HG02759 (cell line): ENCODE measurements around the gene ZSCAN4.

Source experiments
- ATAC-seq: cut with Tn5 transposase; IDR thresholded peaks from one replicate; pipeline ENCODE4 v1.9.1; 2021; ENCODE audit warnings: mild to moderate bottlenecking, moderate library complexity; ENCODE audit not compliant: unreplicated experiment

ZSCAN4 gene

GRCh38 chr19:57675881-57676280 is 7.1 kb downstream of the ZSCAN4 start:
- no peak for ATAC-seq

GRCh38 chr19:57682226-57682766 is 13.6 kb downstream of the ZSCAN4 start:
- ATAC-seq, result peak; percentile 9

- no peak for ATAC-seq
These were observed 18.0 kb downstream of the ZSCAN4 start for GRCh38 chr19:57686727-57687126.

GRCh38 chr19:57687363-57688010 is 18.8 kb downstream of the ZSCAN4 start:
- no peak for ATAC-seq

GRCh38 chr19:57688011-57688763 is 19.5 kb downstream of the ZSCAN4 start:
- no peak for ATAC-seq

GRCh38 chr19:57689750-57690149 is 21.0 kb downstream of the ZSCAN4 start:
- no peak for ATAC-seq

- ATAC-seq, result no peak
These were observed 32.9 kb downstream of the ZSCAN4 start for GRCh38 chr19:57701625-57702024.

- ATAC-seq, result no peak
These were observed 37.6 kb downstream of the ZSCAN4 start for GRCh38 chr19:57706346-57706745.

GRCh38 chr19:57708641-57709361 is 40.1 kb downstream of the ZSCAN4 start, which contains the start of gene ZNF154:
ZNF154 (minus strand) TSS chr19:57709204; CDS start chr19:57708971, 233 bp downstream.
- ATAC-seq, result no peak

GRCh38 chr19:57709616-57710015 is 40.9 kb downstream of the ZSCAN4 start:
- no peak for ATAC-seq

- ATAC-seq, result no peak
These were observed 43.5 kb downstream of the ZSCAN4 start for GRCh38 chr19:57712222-57712621.

- ATAC-seq, result no peak
These were observed 50.7 kb downstream of the ZSCAN4 start for GRCh38 chr19:57719424-57719823.

- ATAC-seq, result no peak
These were observed 51.3 kb downstream of the ZSCAN4 start for GRCh38 chr19:57719901-57720519.

- no peak for ATAC-seq
These were observed 52.1 kb downstream of the ZSCAN4 start for GRCh38 chr19:57720878-57721277.
